ENCODE results near the gene MGLL. TPM values are rescaled to one million over a fixed set of nuclear protein-coding genes. Genes with fewer than 3 reads are reported as not detected.

The MGLL gene
- total and polyA plus RNA-seq, 2 donors from 2014 or later, result 74.2 to 250 TPM

DNA sequence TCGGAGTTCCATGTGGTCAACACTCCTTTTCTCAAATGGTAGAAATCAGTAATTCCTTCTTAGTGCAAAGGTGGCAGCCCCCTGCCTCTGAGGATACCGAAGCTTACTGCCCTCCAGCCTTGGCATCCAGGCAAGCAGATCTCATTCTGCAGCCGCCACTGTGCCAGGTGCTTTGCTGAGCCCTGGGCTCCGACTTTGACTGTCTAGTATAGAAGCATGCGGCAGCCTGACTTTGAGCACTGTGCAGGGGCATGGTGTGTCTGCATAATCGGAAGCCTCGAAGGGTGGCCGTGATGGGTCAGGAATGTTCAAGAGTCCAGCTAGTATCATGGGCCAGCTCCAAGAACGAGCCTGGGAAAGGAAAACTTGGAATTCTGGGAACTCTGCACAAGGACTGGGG lies 109.9 kb downstream of the MGLL start:
- Histone ChIP-seq H3K9me3 (ENCODE audit: control insufficient read depth in 2 of 3, insufficient read depth in 1 of 3, low read length in 3 of 3) (no peaks in the 10 kb centered on the region), H3K4me3 (ENCODE audit: low read length in 3 of 3) (no peak overlapping the region), H3K9ac (ENCODE audit: low read length in 3 of 3) (no peak overlapping the region), H3K4me1 (ENCODE audit: control insufficient read depth in 2 of 3, insufficient read depth in 2 of 3, low read depth in 1 of 3, low read length in 3 of 3) (peaks cover 0 to 4% (median 0%) of the 10 kb centered on the region in 3 donors), H3K36me3 (ENCODE audit: control insufficient read depth in 2 of 3, insufficient read depth in 3 of 3, low read length in 3 of 3) (no peaks in the 10 kb centered on the region), H3K27me3 (ENCODE audit: control insufficient read depth, insufficient read depth, low read length) (no peaks in the 10 kb centered on the region), H3K27ac (ENCODE audit: low read depth in 2 of 2, low read length in 2 of 2) (no peak overlapping the region)
- intact Hi-C loops (cut with DNase I), result no loop called here
- DNase-seq (peak in 1 of 5 donors; percentile 50), FAIRE-seq (no peak)
- no peak for TF ChIP-seq CTCF (IDR thresholded peaks at IDR 0.05; ENCODE audit: borderline replicate concordance, extremely low read depth, insufficient read depth)

DNA sequence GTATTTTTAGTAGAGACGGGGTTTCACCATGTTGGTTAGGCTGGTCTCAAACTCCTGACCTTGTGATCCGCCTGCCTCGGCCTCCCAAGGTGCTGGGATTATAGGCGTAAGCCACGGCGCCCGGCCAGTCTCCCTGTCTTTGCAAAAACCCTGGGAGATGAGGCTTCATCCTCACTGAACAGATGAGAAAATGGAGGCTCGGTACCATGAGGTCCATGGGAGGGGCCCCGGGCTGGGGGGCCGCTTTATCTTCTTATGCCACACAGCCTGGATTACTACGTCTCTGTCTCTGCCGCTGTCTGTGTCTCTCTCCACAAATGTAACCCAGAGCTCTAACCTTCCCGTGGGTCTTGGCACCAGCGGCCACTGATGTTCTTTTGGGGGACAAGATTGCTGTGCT lies 110.4 kb downstream of the MGLL start:
- Histone ChIP-seq H3K27me3 (ENCODE audit: control insufficient read depth, insufficient read depth, low read length) (no peaks in the 10 kb centered on the region), H3K4me3 (ENCODE audit: low read length in 3 of 3) (no peak overlapping the region), H3K27ac (ENCODE audit: low read depth in 2 of 2, low read length in 2 of 2) (no peak overlapping the region), H3K9me3 (ENCODE audit: control insufficient read depth in 2 of 3, insufficient read depth in 1 of 3, low read length in 3 of 3) (no peaks in the 10 kb centered on the region), H3K4me1 (ENCODE audit: control insufficient read depth in 2 of 3, insufficient read depth in 2 of 3, low read depth in 1 of 3, low read length in 3 of 3) (peaks cover 0 to 5% (median 0%) of the 10 kb centered on the region in 3 donors), H3K36me3 (ENCODE audit: control insufficient read depth in 2 of 3, insufficient read depth in 3 of 3, low read length in 3 of 3) (no peaks in the 10 kb centered on the region), H3K9ac (ENCODE audit: low read length in 3 of 3) (no peak overlapping the region)
- intact Hi-C loops (cut with DNase I), result no loop called here
- no peak for TF ChIP-seq CTCF (IDR thresholded peaks at IDR 0.05; ENCODE audit: borderline replicate concordance, extremely low read depth, insufficient read depth)
- DNase-seq (peak in 1 of 5 donors; percentile 15), FAIRE-seq (no peak)

DNA sequence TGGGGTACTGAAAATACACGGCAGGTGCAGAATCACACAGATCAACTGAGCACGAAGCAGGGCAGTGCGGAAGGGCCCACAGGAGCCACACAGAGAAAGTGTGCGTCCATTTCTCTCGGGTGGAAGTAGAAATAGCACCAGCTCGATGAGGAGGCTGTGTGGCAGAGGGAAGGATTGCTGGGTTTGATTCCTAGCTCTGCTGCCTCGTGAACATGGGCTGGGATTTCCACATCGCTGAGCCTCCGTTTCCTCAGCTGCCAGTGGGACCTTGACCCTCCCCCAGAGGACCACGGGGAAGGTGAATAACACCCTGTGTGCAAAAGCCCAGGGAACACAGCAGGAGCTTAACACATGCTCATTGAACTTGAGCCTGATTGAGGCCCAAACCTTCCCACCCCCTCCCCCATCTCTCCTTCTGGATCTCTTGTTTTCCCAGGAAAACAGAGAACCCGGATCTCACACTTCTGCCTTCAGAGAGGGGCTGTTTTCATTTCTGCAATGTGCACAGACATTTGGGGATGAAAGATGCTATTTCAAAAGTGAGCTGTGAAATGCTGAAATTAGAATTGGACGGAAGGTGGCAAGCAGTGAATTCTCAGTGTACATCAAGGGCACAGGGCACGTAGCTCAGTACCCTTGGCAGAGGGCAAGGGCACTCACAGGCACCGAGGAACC lies 111.2 kb downstream of the MGLL start:
- FAIRE-seq (no peak), DNase-seq (peak in 1 of 5 donors; percentile 15)
- H3K9me3 ChIP-seq (ENCODE audit: control insufficient read depth in 2 of 3, insufficient read depth in 1 of 3, low read length in 3 of 3), result no peaks in the 10 kb centered on the region
- intact Hi-C loops (cut with DNase I), result no loop called here
- no peak for TF ChIP-seq CTCF (IDR thresholded peaks at IDR 0.05; ENCODE audit: borderline replicate concordance, extremely low read depth, insufficient read depth)
- no peaks in the 10 kb centered on the region for H3K27me3 ChIP-seq (ENCODE audit: control insufficient read depth, insufficient read depth, low read length)
- H3K9ac ChIP-seq (ENCODE audit: low read length in 3 of 3), result no peak overlapping the region
- no peak overlapping the region for H3K4me3 ChIP-seq (ENCODE audit: low read length in 3 of 3)
- peaks cover 0 to 5% (median 0%) of the 10 kb centered on the region in 3 donors for H3K4me1 ChIP-seq (ENCODE audit: control insufficient read depth in 2 of 3, insufficient read depth in 2 of 3, low read depth in 1 of 3, low read length in 3 of 3)
- no peaks in the 10 kb centered on the region for H3K36me3 ChIP-seq (ENCODE audit: control insufficient read depth in 2 of 3, insufficient read depth in 3 of 3, low read length in 3 of 3)
- H3K27ac ChIP-seq (ENCODE audit: low read depth in 2 of 2, low read length in 2 of 2), result no peak overlapping the region

Data from kidney (tissue), 14 donors.